ENCODE data around the gene AARS2.

Gene AARS2

GRCh38 chr6:44258921-44259320 is 54.2 kb downstream of the AARS2 start:
- H3K9me2 ChIP-seq (ENCODE audit: low read depth, low read length) = no peaks in the 10 kb centered on the region
- H3F3A ChIP-seq (ENCODE audit: insufficient read depth, low read length) = peaks cover 13% of the 10 kb centered on the region
- H3K27ac ChIP-seq (ENCODE audit: low read depth, low read length, poor library complexity, severe bottlenecking) = peak overlapping the region; percentile 77
- H2AFZ ChIP-seq (ENCODE audit: low read length) = no peak overlapping the region
- no peak overlapping the region for H3K4me3 ChIP-seq (ENCODE audit: low read depth, low read length, poor library complexity, severe bottlenecking)
- no peaks in the 10 kb centered on the region for H3K79me2 ChIP-seq (ENCODE audit: insufficient read depth, low read length)
- H4K20me1 ChIP-seq (ENCODE audit: insufficient read depth, low read length) = no peaks in the 10 kb centered on the region
- TF ChIP-seq CTCF (IDR thresholded peaks at IDR 0.05; ENCODE audit: low read length) (no peak), EZH2 (IDR thresholded peaks at IDR 0.05; ENCODE audit: borderline replicate concordance, low read length) (no peak)
- H3K27me3 ChIP-seq (ENCODE audit: insufficient read depth, low read length) = no peaks in the 10 kb centered on the region
- no peak overlapping the region for H3K4me2 ChIP-seq (ENCODE audit: low read length)
- H3K4me1 ChIP-seq (ENCODE audit: insufficient read depth, low read length, severe bottlenecking) = peaks cover 79% of the 10 kb centered on the region
- H3K9ac ChIP-seq (ENCODE audit: low read length) = no peak overlapping the region; the same call in 1 of the 2 replicates
- H3K36me3 ChIP-seq (ENCODE audit: insufficient read depth, low read length) = peaks cover 41% of the 10 kb centered on the region
- no peaks in the 10 kb centered on the region for H3K9me3 ChIP-seq (ENCODE audit: low read length)

- H3K9ac ChIP-seq (ENCODE audit: low read length) = no peak overlapping the region; the same call in 1 of the 2 replicates
- no peak for TF ChIP-seq CTCF (IDR thresholded peaks at IDR 0.05; ENCODE audit: low read length)
- TF ChIP-seq EZH2 (IDR thresholded peaks at IDR 0.05; ENCODE audit: borderline replicate concordance, low read length) = no peak
- no peaks in the 10 kb centered on the region for H3K79me2 ChIP-seq (ENCODE audit: insufficient read depth, low read length)
- H3K4me3 ChIP-seq (ENCODE audit: low read depth, low read length, poor library complexity, severe bottlenecking) = no peak overlapping the region
- H3K9me2 ChIP-seq (ENCODE audit: low read depth, low read length) = no peaks in the 10 kb centered on the region
- H3K27me3 ChIP-seq (ENCODE audit: insufficient read depth, low read length) = no peaks in the 10 kb centered on the region
- peaks cover 47% of the 10 kb centered on the region for H3K36me3 ChIP-seq (ENCODE audit: insufficient read depth, low read length)
- no peak overlapping the region for H3K4me2 ChIP-seq (ENCODE audit: low read length)
- no peak overlapping the region for H2AFZ ChIP-seq (ENCODE audit: low read length)
- H3K27ac ChIP-seq (ENCODE audit: low read depth, low read length, poor library complexity, severe bottlenecking) = peak overlapping the region; percentile 77
- H3F3A ChIP-seq (ENCODE audit: insufficient read depth, low read length) = peaks cover 18% of the 10 kb centered on the region
- H4K20me1 ChIP-seq (ENCODE audit: insufficient read depth, low read length) = no peaks in the 10 kb centered on the region
- H3K4me1 ChIP-seq (ENCODE audit: insufficient read depth, low read length, severe bottlenecking) = peaks cover 73% of the 10 kb centered on the region
- no peaks in the 10 kb centered on the region for H3K9me3 ChIP-seq (ENCODE audit: low read length)
Measured at GRCh38 chr6:44258325-44258863, 54.8 kb downstream of the AARS2 start.

- H3K4me3 ChIP-seq (ENCODE audit: low read depth, low read length, poor library complexity, severe bottlenecking) = peak overlapping the region; percentile 95
- H3K27me3 ChIP-seq (ENCODE audit: insufficient read depth, low read length) = no peaks in the 10 kb centered on the region
- no peak overlapping the region for H2AFZ ChIP-seq (ENCODE audit: low read length)
- H3K36me3 ChIP-seq (ENCODE audit: insufficient read depth, low read length) = peaks cover 52% of the 10 kb centered on the region
- no peaks in the 10 kb centered on the region for H3K9me3 ChIP-seq (ENCODE audit: low read length)
- no peaks in the 10 kb centered on the region for H4K20me1 ChIP-seq (ENCODE audit: insufficient read depth, low read length)
- H3K79me2 ChIP-seq (ENCODE audit: insufficient read depth, low read length) = no peaks in the 10 kb centered on the region
- peaks cover 23% of the 10 kb centered on the region for H3F3A ChIP-seq (ENCODE audit: insufficient read depth, low read length)
- H3K9ac ChIP-seq (ENCODE audit: low read length) = peak overlapping the region; percentile 59; the same call in 1 of the 2 replicates
- H3K27ac ChIP-seq (ENCODE audit: low read depth, low read length, poor library complexity, severe bottlenecking) = peak overlapping the region; percentile 77
- H3K4me1 ChIP-seq (ENCODE audit: insufficient read depth, low read length, severe bottlenecking) = peaks cover 68% of the 10 kb centered on the region
- TF ChIP-seq CTCF (IDR thresholded peaks at IDR 0.05; ENCODE audit: low read length) = no peak; the same call in 1 of the 2 replicates
- no peak for TF ChIP-seq EZH2 (IDR thresholded peaks at IDR 0.05; ENCODE audit: borderline replicate concordance, low read length)
- H3K9me2 ChIP-seq (ENCODE audit: low read depth, low read length) = no peaks in the 10 kb centered on the region
- H3K4me2 ChIP-seq (ENCODE audit: low read length) = peak overlapping the region; percentile 95
Measured at GRCh38 chr6:44257753-44258324, 55.3 kb downstream of the AARS2 start.

Measured in OCI-LY1 (cell line).